Stimulated activated CD4-positive, alpha-beta T cell treated with anti-CD3 and anti-CD28 coated beads, Interleukin-12 subunit alpha, Interleukin-12 subunit beta, amount 100 ng/mL, for 4 hours (primary cell): ENCODE measurements around the gene ESAM.

Experiments
- DNase-seq: peaks from one replicate; pipeline ENCODE4 v3.0.0-alpha.2; 2020

ESAM gene

GRCh38 chr11:124751741-124752470, 10.2 kb downstream of the ESAM start, which contains the start of gene VSIG2:
Gene VSIG2 (minus strand): TSS chr11:124752255. CDS start chr11:124752137, 118 bp downstream.
- DNase-seq, result no peak

GRCh38 chr11:124751391-124751740, 10.7 kb downstream of the ESAM start:
- DNase-seq, result no peak

GRCh38 chr11:124749912-124750311, 12.2 kb downstream of the ESAM start:
- DNase-seq, result no peak

- no peak for DNase-seq
These were observed 13.4 kb downstream of the ESAM start for GRCh38 chr11:124748481-124749343.

- DNase-seq, result no peak
These were observed 14.0 kb downstream of the ESAM start for GRCh38 chr11:124748100-124748418.

GRCh38 chr11:124747406-124748099, 14.5 kb downstream of the ESAM start:
- no peak for DNase-seq

- peak; percentile 77 for DNase-seq
These were observed 15.4 kb downstream of the ESAM start for GRCh38 chr11:124746621-124747243.

GRCh38 chr11:124745835-124746620, 16.1 kb downstream of the ESAM start:
- peak; percentile 39 for DNase-seq

- DNase-seq, result no peak
These were observed 16.7 kb downstream of the ESAM start for GRCh38 chr11:124745270-124745834.

GRCh38 chr11:124743050-124743449, 19.0 kb downstream of the ESAM start:
- no peak for DNase-seq

- DNase-seq, result no peak
These were observed 19.5 kb downstream of the ESAM start for GRCh38 chr11:124742555-124742954.

- DNase-seq, result peak; percentile 43
These were observed 21.7 kb downstream of the ESAM start for GRCh38 chr11:124740277-124740882.

GRCh38 chr11:124739479-124740276, 22.4 kb downstream of the ESAM start, which contains the start of gene NRGN:
Gene NRGN (plus strand): TSS chr11:124739942. CDS start chr11:124740085, 143 bp downstream.
- peak; percentile 79 for DNase-seq

- no peak for DNase-seq
These were observed 23.2 kb downstream of the ESAM start for GRCh38 chr11:124738713-124739478.

- no peak for DNase-seq
These were observed 24.3 kb downstream of the ESAM start for GRCh38 chr11:124737638-124738305.

- DNase-seq, result no peak
These were observed 25.4 kb downstream of the ESAM start for GRCh38 chr11:124736736-124737135.

- no peak for DNase-seq
These were observed 29.9 kb downstream of the ESAM start for GRCh38 chr11:124732230-124732629.

GRCh38 chr11:124729571-124729970, 32.5 kb downstream of the ESAM start:
- DNase-seq, result no peak

GRCh38 chr11:124728134-124728533, 34.0 kb downstream of the ESAM start:
- DNase-seq, result no peak
